ENCODE data around the gene SLC8A3.

DNA sequence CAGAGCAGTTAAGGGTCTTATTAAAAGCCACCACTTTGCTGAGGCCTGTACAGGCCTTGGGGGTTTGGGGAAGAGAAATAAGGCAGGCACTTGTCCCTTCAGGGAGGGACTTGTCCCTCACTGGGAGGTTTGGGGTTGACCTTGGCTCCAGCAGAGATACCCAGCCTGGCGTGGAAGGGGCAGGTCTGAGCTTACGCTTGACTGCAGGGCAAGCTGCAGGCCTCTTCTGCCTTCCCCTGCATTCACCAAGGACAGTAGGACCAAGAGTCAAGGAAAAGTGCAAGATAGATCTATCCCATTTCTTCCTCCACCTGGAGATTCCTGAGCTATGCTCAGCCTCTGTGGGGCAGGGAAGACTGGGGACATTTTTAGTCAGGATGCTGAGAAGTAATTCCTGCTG is 155.2 kb downstream of the SLC8A3 start:
- no peak for TF ChIP-seq POLR2A (IDR thresholded peaks at IDR 0.05; ENCODE audit: low read depth, low read length)
- no peak for TF ChIP-seq JUN (IDR thresholded peaks at IDR 0.05; ENCODE audit: borderline replicate concordance, insufficient read depth, insufficient read length, low read depth)

Data from endothelial cell of umbilical vein (primary cell).